D721Med (cell line): Measurements from ENCODE around the gene ARRDC5.

ENCODE experiments used
- DNase-seq: peaks from one replicate; pipeline ENCODE4 v3.0.0; 2011; ENCODE audit warnings: low spot score; ENCODE audit not compliant: insufficient read length
- FAIRE-seq: peaks from 2 replicates; lab custom pipeline; 2011; peaks lifted over from hg19 to GRCh38; lab: Jason Lieb, UNC
- TF ChIP-seq, protein P1 (sequence below): IDR thresholded peaks from 2 replicates; pipeline ENCODE4 v1.5.1; 2012; ENCODE audit warnings: mild to moderate bottlenecking, control low read depth; ENCODE audit not compliant: insufficient read depth; ENCODE audit errors: missing control alignments

Gene ARRDC5

DNA sequence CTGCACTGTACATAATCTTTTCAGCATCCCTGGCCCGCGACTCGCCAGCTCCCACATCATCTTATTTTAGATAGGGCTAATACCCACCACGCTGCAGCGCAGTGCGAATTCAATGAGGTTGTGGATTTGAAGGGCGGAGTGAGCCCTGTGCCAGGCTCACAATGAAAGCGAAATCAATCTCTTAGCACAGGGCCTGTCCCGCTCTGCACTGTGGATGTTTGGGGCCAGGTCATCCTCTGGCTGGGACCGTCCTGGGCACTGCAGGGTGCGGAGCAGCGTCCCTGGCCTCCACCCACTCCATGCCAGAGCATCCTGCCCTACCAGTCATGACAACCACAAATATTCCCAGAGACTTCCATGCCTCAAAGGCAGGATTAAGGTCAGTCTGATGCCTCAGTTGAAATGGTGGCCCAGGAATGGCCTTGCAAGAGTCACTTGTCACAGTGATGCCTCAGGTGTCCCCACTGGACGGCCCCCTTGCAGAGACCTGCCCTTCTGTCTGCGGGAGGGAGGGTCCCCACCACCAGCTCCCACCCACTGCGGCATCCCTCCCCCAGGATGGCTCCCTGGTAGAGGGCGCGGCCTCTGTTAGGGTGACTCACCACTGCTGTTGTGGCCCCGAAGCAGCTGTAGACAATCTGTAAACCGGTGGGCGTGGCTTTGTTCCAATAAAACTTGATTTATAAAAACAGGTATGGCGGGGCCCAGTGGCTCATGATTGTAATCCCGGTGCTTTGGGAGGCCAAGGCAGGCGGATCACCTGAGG is 12.2 kb upstream of the ARRDC5 start:
- FAIRE-seq: no peak

DNA sequence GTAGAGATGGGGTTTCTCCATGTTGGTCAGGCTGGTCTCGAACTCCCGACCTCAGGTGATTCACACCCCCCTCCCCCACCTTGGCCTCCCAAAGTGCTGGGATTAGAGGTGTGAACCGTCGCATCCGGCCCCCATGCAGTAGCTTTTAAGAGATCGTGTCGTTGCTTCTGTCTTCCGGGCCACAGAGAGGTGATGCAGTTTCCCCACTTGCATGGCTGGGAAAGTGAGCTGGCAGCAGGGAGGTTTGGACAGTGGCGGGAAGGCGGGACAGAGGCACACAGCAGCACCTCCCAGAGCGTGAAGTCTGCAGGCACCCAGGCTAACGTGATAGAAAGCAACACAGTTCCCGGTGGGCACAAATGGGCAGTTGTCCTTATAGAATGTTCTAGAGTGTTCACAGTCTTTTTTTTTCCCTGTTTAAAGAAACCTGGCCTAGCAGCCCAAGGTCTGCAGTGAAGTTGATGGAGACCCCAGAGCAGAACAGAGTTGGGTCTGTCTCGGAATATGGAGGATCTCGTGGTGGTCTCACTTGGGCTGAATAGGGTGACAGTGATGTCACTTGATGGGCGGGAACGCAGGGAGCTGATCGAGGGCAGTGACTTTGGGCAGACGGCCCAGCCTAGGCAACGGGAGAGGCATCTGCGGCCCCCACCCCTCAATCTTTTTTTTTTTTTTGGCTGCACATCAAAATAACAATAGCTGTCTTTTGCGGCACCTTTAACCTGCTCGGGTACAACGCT is 11.5 kb upstream of the ARRDC5 start:
- TF ChIP-seq, protein P1, sequence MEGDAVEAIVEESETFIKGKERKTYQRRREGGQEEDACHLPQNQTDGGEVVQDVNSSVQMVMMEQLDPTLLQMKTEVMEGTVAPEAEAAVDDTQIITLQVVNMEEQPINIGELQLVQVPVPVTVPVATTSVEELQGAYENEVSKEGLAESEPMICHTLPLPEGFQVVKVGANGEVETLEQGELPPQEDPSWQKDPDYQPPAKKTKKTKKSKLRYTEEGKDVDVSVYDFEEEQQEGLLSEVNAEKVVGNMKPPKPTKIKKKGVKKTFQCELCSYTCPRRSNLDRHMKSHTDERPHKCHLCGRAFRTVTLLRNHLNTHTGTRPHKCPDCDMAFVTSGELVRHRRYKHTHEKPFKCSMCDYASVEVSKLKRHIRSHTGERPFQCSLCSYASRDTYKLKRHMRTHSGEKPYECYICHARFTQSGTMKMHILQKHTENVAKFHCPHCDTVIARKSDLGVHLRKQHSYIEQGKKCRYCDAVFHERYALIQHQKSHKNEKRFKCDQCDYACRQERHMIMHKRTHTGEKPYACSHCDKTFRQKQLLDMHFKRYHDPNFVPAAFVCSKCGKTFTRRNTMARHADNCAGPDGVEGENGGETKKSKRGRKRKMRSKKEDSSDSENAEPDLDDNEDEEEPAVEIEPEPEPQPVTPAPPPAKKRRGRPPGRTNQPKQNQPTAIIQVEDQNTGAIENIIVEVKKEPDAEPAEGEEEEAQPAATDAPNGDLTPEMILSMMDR: no peak
- FAIRE-seq: no peak

More for the DNA sequence above, 12.2 kb upstream of the ARRDC5 start:
- TF ChIP-seq, protein P1: no peak
- no peak for DNase-seq

DNA sequence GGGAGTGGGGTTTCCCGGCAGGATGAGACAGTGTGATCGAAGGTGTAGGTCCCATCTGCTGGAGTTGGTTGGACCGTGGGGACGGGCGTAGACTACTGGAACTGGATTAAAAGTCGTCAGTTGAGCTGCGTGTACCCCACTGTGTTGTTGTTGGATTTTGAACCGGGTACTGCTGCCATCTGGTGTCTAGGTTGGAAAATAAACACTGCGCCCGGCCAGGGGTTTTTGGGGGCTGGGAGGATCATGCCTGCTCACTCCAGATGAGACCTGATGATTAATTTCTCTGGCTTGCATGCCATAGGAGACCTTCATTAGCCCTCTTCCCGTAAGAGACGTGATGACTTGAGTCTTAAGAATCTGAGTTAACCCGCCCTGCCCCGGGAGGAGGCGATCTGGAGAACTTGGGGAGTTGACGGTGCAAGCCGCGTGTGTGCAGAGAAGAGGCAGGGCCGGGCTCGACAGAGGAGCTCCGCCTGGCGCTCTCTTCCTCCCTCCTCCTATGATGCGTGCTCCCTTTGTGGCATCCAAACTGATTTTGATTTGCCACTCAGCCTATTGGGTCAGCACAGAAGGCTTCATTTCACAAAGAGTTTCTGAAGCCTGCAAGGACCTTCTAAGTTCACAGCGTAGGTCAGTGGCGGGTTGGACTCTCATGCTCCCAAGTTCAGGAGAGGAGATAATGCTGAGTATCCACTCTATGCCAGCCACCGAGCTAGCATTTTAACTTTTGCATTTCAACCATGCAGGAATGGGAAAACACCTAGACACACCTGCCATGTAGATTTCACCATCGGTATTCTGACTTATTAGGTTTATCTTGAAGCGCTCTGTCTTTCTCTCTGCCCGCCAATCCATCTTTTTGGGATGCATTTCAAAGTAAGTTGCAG is 9.3 kb upstream of the ARRDC5 start:
- FAIRE-seq (no peak), DNase-seq (peak; percentile 61)
- TF ChIP-seq, protein P1: peak; percentile 67

More for the DNA sequence above, 11.5 kb upstream of the ARRDC5 start:
- DNase-seq: no peak

DNA sequence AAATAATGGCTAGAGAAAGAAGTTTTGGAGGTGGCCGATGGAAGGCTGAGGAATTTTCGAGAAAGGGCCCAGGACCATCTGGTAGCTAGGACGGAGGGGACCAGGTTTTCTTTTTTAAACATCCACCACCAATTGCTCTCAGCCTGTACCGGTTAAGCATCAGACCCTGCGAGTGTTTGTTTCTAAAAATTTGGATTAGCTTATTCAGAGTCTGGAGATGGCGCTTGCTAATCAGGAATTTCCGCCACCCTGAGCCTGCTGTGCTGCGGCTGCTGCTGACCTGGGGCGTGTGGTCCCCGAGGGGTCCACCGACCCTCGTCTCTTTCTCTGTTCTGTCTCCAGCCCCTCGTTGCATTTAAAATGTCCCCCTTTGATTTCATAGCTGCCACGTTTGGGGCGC is 8.6 kb upstream of the ARRDC5 start:
- FAIRE-seq (no peak), DNase-seq (peak; percentile 17)
- TF ChIP-seq, protein P1: no peak

DNA sequence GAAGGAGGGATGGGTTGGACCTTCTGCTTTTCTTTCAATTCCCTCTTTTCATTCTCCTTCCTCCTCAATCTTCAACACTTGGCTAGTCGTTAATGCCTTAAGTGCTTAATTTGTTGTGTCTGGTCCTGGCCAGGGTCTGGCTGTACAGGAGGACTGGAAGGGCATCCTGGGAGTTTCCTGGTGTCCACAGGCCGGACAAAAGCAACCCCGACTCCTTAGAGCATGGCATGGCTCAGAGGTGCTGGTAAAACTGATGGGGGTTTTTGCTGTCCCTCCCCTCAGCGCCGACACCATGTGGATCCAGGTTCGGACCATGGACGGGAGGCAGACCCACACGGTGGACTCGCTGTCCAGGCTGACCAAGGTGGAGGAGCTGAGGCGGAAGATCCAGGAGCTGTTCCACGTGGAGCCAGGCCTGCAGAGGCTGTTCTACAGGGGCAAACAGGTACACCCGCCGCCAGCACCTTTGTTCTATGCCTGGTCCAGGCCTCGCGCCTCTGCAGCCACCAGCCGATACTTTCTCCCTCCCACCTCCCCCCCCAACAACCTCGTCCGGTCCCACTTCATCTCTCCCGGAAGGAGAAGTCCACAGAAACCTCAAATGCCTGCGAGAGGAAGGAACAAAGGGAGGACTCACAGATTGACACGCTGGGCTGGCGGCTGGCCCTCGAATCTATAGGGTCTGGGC is 8.0 kb upstream of the ARRDC5 start:
- FAIRE-seq (no peak), DNase-seq (peak; percentile 6)
- TF ChIP-seq, protein P1: no peak

DNA sequence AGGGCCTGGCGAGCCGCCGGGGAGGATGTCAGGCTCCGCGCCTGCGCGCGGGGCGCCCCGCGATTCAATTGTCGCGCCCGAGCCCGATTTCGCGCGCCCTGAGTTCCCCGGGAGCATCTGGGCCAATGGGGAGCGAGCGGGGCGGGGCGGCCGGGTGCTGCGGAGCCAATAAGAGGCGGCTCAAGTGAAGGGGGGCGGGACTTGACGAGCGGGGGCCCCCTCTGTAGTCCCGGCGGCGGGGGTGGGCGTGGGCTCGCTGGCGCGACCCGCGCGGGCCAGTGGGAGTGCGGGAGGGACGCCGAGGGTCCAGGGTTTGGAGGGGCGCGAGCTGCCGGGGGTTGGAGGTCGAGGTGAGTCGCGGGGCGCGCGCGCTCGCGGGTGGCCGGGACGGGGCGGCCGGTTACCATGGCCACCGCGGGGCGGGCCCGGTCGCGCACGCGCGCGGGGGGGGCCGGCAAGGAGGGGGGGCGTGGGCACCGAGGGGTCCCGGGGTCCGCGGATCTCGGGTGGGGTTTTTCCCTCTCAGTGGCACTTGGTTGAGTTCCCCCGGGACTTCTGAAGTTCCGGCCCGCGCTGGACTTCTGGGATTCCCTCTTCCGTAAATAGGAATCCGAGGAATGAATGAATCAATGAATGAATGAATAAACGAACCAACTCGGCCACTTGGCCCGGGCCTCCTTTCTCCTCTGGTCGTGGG is 7.3 kb upstream of the ARRDC5 start:
- FAIRE-seq (no peak), DNase-seq (peak; percentile 89)
- TF ChIP-seq, protein P1: no peak
